ENCODE data around the gene CPNE1.

- no peak for TF ChIP-seq POLR2AphosphoS5 (IDR thresholded peaks at IDR 0.05)
- TF ChIP-seq CTCF (IDR thresholded peaks at IDR 0.05), result no peak
- no peak for TF ChIP-seq EP300 (IDR thresholded peaks at IDR 0.05)
- no peak for TF ChIP-seq POLR2A (IDR thresholded peaks at IDR 0.05)
These were observed 82.6 kb downstream of the CPNE1 start for GRCh38 chr20:35582131-35582530.
